GDM1 (cell line): ENCODE measurements around the gene UBE2C.

Experiments
- DNase-seq: peaks from one replicate; lab custom pipeline; 2025; lab: John Stamatoyannopoulos, UW

The UBE2C gene

DNA sequence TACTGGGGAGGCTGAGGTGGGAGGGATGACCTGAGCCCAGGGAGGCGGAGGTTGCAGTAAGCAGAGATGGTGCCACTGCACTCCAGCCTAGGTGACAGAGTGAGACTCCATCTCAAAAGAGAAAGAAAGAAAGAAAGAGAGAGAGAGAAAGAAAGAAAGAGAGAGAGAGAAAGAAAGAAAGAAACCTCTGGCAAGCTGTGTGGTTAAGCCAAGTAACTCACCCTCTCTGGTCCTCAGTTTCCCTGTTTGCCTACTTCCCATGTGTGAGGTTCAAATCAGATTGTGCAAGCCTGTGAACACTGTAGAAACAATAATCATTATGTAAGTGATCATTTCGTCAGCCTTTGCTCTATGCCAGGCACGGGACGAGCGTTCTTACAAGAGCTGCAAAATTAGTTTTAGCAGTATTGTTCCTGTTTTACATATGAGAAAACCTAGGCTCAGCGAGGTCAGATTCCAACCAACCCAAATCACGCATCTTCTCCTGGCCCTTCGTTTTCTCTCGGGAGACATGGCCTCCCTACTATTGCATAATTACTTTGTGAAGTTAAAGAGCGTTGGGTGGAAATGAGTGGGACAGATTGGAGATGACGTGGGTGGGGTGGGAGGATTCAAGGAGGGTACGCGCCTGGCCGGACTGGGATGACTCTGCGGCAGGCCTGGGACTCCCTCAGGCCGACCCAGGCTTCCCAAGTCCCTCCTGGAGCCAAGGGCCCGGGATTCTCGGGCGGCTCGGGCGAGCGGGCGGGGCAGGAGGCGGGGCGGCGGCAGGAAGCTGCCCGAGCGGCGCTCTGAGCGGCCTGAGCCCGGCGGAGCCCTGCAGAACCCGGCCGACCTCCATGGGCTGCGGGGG, 20.8 kb downstream of the UBE2C start, which contains the start of gene SNX21:
Gene SNX21 (plus strand): TSS at position 770 of the 853 bp plus-strand sequence. CDS start 121 bp downstream, outside the sequence.
- DNase-seq: no peak

DNA sequence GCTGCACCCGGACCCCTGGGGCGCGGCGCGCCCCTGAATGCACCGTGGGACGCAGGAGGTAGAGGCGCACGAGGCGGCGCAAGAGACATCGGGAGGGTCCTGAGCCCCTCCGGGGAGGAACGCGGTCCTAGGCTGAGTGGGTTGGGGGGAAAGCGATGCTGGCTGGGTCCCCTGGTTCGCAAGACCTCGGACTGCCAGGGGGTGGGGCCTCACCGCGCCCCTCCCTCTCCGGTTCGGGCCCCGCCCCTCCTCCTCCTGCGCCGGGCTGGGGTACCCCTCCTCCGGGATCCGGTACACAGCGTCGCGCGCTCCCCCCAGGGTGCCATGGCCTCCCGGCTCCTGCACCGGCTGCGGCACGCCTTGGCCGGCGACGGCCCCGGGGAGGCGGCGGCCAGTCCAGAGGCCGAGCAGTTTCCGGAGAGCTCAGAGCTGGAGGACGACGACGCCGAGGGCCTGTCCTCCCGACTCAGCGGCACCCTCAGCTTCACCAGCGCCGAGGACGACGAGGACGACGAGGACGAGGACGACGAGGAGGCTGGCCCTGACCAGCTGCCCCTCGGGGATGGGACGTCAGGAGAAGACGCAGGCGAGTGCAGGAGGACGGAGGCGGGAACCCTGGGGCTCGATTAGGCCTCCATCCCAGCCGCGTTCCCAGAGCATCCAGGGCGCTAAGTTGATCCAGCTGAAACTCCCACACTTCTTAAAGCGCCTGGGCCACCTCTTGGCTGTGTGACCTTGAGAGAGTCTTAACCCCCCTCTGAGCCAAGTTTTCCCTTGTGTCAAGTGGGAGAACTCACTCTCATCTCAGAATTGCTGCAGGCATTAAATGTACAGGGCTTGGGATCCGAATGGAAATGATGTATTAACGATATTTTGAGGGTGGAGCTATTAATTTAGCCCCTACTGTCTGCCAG, 21.7 kb downstream of the UBE2C start:
- DNase-seq: no peak

DNA sequence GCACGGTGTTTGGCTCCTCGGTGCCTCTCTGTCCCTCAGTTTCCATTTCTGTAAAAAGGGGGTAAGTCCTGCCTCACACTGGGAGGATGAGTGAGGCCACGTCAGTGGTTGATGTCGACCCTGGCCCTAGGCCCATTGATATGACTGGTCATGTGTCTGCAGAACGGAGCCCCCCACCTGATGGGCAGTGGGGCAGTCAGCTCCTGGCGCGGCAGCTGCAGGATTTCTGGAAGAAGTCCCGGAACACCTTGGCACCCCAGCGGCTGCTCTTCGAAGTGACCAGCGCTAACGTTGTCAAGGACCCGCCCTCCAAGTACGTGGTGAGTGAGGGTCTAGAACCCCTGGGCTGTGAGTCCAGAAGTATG, 22.3 kb downstream of the UBE2C start:
- DNase-seq: no peak

DNA sequence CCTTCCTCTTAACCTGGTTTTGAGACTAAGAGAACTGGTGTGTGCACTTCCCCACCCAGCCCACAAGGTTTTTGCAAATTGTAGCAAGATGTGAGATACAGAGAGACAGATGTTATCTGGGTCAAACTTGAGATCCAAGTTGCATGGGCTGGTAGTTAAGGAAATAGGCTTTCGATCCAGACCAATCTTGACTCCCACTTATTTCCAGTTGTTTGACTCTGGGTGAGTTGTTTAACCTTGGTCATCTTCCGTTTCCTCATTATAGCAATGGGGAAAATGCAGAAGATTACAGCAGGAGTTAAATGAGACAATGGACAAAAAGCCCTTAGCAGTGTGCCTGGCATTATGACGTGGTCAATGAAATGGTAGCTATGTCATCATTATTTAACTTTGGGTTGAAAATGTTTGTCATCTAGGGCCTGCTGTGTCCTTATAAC, 22.9 kb downstream of the UBE2C start:
- no peak for DNase-seq

DNA sequence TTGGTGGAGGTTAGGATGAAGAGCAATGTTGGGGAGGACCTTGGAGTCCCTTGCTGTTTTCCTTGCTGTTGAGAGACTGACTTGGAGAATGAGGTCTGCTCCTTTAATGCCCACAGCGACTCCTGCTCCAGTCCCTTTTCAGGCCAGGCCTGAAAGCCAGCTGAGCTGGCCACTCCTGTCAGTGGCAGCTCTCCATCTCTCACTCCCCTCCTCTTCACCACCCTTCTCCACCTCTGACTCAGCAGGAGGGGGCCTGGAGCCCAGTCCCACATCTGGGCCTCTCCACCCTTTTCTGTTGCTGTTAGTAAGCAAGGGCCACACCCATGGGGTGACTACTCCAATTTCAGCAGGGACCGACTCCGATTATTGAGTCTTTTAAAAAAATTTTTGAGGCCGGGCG, 23.4 kb downstream of the UBE2C start:
- no peak for DNase-seq

DNA sequence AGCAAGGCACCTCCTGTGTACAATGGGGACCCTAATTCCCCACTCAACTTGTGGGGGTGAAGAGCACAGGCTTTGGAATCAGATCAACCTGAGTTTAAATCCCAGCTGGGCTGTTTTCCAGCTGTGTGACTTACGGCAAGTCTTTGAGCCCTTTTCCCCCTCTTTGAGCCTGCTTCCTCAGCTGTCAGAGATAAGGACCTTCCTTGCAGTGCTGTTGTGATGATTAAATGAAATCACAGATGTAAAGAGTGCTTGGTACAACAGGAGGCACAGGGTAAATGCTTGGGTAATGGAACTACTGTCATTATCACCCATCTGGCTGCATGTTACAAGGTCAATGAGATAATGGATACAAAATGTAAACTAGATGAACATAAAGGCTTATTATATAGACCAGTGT, 24.4 kb downstream of the UBE2C start:
- no peak for DNase-seq

DNA sequence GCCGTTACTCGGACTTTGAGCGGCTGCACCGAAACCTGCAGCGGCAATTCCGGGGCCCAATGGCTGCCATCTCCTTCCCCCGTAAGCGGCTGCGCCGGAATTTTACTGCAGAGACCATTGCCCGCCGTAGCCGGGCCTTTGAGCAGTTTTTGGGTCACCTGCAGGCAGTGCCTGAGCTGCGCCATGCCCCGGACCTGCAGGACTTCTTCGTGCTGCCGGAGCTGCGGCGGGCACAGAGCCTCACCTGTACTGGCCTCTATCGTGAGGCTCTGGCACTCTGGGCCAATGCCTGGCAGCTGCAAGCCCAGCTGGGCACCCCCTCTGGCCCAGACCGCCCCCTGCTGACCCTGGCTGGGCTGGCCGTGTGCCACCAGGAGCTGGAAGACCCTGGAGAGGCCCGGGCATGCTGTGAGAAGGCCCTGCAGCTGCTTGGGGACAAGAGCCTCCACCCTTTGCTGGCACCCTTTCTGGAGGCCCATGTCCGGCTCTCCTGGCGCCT, 28.3 kb downstream of the UBE2C start:
- no peak for DNase-seq

DNA sequence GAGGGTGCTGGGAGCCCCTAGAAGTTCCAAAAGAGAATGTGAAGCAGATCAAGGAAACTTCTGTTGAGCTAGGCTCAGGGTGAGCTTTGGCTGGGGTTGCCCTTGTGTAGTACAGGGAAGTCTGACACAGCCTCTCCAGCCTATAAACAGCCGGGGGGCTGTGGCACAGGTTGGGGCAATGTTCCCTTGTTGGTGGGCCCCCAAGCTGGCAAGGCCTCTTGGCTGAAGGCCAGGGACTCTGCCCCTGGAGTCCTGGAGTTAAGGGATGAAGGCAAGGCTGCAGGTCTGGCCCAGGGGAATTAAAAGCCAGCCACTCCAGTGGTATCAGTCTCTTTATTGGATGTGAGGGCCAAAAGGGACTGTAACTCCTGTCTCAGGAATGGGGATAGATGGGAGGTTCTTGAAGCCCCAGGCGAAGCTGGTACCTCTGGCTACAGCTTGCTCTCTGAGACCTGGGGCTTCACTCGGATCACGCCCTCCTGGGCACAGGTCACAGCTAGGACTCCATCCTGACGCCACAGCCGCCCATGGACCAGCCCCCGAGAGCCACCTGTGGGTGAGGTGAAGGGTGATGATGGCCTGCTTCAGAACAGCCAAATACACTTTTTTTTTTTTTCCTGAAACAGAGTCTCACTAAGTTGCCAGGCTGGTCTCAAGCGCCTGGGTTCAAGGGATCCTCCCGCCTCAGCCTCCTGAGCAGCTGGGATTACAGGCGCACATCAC, 29.1 kb downstream of the UBE2C start:
- DNase-seq: no peak

DNA sequence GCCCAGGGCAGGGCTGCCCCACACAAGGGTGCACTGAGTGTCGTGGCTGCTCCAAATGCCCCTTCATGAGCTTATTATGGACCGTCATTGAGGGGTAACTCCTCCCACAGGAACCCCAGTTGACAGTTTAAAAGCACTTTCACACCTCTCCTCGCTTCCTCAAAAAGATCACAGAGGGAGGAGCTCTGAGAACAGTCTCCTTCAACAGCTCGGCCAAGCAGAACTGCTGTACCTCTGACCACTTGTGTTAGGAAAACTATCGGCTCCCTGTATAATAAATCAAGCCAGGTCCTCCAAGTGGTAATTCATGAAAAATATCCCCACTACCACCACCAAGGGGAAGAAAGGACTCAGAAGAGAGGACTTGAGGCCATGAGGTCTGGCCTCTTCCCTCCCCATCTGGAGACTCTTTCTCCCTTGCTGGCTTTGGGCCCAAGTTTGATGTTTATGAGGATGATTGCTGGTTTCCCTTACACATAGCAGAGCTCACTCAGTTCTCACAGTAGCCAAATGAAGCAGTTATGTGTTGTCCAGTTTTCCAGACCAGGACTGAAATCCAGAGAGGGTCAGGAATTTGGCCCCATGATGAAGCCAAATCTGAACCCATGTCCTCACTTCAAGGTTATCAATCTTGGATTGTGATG, 29.8 kb downstream of the UBE2C start:
- DNase-seq: no peak

DNA sequence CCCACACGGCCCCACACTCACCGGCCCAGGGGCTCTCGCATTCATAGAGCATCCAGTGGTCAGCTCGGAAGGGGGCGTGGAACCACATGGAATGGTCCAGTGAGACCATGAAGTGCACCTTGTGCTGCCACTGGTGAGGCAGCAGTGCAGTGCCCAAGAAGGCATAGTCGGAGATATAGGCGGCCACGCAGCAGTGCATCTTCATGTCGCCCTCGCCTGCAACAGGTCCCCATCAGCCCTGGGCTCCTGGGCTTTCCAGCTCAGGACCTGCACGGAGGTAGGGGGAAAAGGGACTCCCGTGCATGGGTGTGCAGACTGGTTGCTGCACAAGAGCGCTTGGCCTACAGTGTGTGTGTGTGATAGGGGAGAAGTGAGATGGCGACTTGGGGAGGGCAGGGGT, 31.1 kb downstream of the UBE2C start:
- no peak for DNase-seq

DNA sequence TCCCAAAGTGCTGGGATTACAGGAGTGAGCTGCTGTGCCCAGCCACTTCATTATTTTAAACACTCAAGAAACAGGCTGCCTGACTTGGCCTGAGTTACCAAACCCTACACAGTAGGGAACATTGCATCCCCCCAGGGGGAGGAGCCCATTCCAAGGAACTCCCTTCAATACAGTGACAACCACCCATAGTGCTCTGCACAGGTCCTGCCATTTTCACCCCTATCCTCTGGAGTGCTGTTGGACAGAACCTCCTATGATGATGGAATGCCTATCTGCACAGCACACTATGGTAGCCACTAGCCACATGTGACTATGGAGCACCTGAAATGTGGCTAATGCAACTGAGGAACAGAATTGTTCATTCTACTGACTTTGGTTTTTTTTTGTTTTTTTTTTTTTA, 33.0 kb downstream of the UBE2C start:
- no peak for DNase-seq

DNA sequence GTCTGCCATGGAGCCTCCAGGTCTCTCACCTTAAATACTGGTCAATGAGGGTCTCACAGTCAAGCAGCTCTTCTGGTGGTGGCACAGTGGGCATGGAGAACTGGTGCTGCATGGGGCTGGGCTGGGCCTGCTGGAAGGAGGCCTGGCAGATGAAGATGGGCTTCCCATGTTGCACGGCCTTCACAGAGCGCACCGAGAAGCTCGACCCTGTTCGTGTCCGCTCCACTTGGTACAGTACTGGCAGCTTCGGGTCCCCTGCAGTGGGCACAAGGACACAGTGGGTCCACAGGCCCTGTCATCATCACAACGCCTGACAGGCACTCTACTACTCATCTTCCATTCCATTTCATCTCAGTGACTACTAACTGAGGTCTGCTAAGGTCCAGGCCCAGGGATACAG, 36.0 kb downstream of the UBE2C start:
- DNase-seq: no peak

DNA sequence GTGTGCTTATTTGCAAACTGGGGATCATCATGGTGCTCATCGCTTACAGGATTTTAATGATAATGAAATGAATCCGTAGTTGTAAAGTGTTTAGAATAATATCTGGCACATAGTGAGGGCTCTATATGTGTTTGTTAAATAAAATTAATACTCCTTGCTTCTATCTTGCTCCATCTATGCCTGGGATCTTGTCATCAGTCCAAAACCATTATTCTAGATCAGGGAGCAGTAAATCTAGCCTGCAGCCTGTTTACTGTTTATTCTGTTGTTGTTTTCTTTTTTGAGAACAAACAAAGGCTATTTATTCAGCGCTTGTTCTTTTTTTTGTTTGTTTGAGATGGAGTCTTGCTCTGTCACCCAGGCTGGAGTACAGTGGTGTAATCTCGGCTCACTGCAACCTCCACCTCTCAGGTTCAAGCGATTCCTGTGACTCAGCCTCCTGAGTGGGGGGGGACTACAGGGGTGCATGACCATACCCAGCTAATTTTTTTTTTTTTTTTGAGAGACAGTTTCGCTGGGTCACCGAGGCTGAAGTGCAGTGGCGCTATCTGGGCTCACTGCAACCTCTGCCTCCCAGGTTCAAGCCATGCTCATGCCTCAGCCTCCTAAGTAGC, 36.6 kb downstream of the UBE2C start:
- no peak for DNase-seq

DNA sequence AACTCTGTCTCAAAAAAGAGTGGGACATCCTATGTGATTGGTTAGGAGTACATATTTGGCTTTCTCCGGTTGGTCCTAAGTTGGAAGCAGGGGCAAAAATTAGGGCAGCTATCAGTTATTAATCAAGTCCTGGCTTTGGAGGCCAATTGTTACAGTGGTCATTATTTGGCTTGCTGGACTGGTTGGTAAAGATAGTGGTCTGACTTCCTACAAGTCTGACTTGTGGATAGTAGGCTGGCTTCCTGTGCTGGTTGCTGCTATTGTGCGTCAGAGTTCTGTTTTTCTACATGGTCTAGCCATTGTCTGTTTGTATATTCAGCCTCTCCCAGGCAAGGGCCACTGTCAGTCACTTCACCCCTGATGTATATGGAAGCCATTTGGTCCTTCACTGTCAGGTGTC, 37.8 kb downstream of the UBE2C start:
- DNase-seq: no peak

DNA sequence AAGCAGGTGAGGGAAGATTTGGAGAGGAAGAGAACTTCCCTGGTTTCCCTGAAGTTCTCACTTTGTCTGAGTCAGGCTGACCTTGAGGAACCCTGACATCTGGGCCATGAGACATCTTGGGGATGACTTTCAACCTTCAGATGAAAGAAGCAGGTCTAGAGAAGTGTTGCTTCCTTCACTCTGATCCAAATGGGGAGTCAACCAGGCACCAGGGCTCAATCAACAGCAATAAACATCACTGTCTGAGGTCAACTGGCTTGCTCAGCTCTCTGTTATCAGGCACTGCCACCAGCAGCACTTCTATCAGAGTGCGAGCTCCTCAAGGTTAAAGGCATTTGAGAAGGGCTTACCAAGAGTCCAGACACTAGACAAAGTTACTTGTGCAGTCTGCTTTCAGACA, 38.5 kb downstream of the UBE2C start:
- no peak for DNase-seq

DNA sequence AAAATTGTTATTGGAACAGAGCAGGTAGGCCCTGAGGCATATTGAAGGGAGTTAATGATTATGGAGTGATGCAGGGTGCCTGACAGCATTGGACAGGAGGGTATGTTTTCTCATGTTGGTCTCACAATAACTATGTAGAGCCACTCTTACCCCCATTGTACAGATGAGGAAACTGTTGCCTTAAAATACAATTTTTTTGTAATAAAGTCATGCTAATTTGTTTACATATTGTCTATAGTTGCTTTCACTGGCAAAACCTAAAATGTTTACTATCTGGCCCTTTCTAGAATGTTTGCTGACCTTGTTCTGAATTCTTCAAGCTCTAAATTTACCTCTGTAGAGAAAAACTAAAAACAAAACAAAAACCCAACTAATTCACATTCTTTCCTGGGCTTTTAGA, 39.1 kb downstream of the UBE2C start:
- DNase-seq: no peak

DNA sequence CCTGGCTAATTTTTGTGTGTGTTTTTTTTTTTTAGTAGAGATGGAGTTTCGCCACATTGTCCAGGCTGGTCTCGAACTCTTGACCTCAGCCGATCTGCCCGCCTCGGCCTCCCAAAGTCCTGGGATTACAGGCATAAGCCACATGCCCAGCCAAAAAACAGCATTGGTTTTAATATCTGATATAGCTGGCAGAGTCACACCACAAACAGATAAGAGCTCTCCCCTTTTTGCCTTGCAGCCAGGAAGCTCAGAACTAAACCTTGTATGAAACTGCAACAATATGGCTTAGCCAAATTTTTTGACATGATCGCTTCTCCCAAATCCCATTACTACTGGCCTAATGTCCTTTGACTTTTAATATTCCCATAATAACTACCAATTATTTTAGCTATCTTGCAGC, 39.9 kb downstream of the UBE2C start:
- no peak for DNase-seq

DNA sequence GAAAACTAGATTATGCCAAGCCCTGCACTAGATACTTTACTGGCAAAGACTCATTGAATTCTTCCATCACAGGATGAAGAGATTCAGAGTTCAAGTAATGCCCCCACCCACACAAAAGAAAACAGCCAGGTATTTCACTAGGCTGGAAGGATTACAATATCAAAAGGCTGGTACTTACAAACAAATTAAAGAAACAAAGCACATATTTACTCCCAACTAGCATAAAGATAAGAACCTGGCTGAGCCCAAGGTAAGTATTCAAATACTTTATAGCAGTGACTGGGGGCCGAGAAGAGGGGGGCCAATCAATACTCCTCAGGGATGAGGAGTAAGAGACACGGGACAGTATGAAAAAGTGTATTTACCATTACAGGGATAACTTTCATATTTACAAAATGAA, 41.0 kb downstream of the UBE2C start:
- DNase-seq: no peak

DNA sequence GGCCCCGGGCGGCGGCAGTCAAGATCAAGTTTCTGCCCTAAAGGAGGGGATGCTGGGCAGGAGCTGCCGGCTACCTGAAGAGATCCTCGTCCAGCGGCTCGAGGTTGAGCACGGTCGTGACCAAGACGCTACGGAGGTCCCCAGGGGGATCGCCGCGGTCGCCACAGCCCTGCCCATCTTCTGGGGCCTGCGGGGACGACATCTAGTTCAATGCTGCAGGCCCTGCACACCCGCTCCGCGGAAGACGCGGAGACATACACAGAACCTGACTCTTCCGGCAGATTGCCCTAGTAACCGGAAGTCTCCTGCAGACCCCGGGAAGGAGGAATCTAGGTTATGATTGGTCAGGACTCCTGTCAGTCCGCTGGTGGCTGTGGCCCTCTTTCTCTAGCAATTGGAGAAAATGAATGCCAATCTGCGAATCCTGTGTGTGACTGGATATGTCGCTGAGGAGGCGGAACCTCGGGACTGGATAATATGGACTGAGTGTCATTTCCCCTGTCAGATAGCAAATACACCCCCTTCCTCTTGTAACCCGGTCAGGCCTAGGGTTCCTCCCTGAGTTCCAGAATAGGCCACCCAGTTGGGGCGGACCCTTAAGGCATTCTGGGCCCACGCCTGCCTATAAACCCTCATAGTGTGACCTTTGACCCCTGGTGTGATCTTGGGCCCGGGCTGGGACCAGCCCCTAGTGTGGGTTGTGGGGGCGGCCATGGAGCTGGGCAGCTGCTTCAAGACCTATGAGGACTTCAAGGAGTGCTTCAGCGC, 44.9 kb downstream of the UBE2C start, which contains the start of the genes ACOT8 and ZSWIM3:
Gene ACOT8 (minus strand): TSS at position 279 of the 768 bp plus-strand sequence. CDS start 77 bp downstream, at position 202.
Gene ZSWIM3 (plus strand): TSS at position 501 of the 768 bp plus-strand sequence. CDS start 212 bp downstream, at position 713.
- DNase-seq: peak; percentile 98

DNA sequence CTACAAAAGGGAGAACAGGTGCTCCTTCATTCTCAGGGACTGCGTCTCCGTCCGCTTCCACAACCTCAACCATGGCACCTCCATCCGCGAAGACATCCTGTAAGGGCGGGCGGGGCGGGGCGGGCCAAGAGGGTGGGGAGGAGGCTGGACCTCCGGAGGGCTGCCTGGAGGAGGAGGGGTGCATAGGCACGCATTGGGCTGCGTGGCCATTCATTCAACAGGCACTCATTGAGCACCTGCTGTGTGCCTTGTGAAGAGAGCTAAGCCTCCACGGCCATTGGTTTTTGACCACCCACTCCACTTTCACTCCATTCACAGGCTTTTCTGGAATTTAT, 45.4 kb downstream of the UBE2C start:
- peak; percentile 51 for DNase-seq
